Endothelial cell (in vitro differentiated cells): Measurements from ENCODE around the gene AAK1. TPM values are rescaled to one million over a fixed set of nuclear protein-coding genes. Genes with fewer than 3 reads are reported as not detected.

Experiments
- DNase-seq: peaks from one replicate; pipeline ENCODE4 v3.0.0; 2021; ENCODE audit warnings: low spot score
- H3K27ac Mint-ChIP-seq: one replicate; pipeline ENCODE4 v1.8.0; 2021; ENCODE audit warnings: mixed read lengths, inconsistent platforms; ENCODE audit not compliant: unreplicated experiment
- H3K27me3 Mint-ChIP-seq: one replicate; pipeline ENCODE4 v1.8.0; 2021; ENCODE audit warnings: mild to moderate bottlenecking, moderate library complexity, mixed read lengths, inconsistent platforms; ENCODE audit not compliant: unreplicated experiment
- H3K36me3 Mint-ChIP-seq: one replicate; pipeline ENCODE4 v1.8.0; 2021; ENCODE audit warnings: mild to moderate bottlenecking, low read depth, mixed read lengths, inconsistent platforms; ENCODE audit not compliant: unreplicated experiment
- H3K4me1 Mint-ChIP-seq: one replicate; pipeline ENCODE4 v1.8.0; 2021; ENCODE audit warnings: mild to moderate bottlenecking, mixed read lengths, inconsistent platforms; ENCODE audit not compliant: unreplicated experiment
- H3K4me3 Mint-ChIP-seq: one replicate; pipeline ENCODE4 v1.8.0; 2021; ENCODE audit warnings: mild to moderate bottlenecking, mixed read lengths, inconsistent platforms; ENCODE audit not compliant: unreplicated experiment
- H3K9me3 Mint-ChIP-seq: one replicate; pipeline ENCODE4 v1.8.0; 2021; ENCODE audit warnings: mixed read lengths, inconsistent platforms; ENCODE audit not compliant: unreplicated experiment
- total RNA-seq: library from RNA; stranded (reverse); fragmentation: NEBNext Ultra II Directional; extraction: Animal tissue kit (Norgen Biotek cat#: 25700); gene quantifications from one replicate; pipeline ENCODE4 v1.2.1, GENCODE V29; 2021; ENCODE audit not compliant: unreplicated experiment
- TF ChIP-seq, protein P1 (sequence below): fragments of 200-600 bp; sonication (generic); IDR thresholded peaks from one replicate; pipeline ENCODE4 v1.5.0; 2021; ENCODE audit warnings: antibody characterized with exemption; ENCODE audit not compliant: unreplicated experiment

The AAK1 gene
- total RNA-seq, 1 donor from 2014 or later: 144 TPM

GRCh38 chr2:69538872-69539548, 104.5 kb downstream of the AAK1 start:
- Mint-ChIP-seq H3K36me3 (peaks cover 74% of the 10 kb centered on the region), H3K27me3 (peaks cover 6% of the 10 kb centered on the region), H3K27ac (no peak overlapping the region), H3K4me3 (no peak overlapping the region), H3K9me3 (no peaks in the 10 kb centered on the region), H3K4me1 (peaks cover 18% of the 10 kb centered on the region)
- DNase-seq: no peak
- TF ChIP-seq, protein P1, sequence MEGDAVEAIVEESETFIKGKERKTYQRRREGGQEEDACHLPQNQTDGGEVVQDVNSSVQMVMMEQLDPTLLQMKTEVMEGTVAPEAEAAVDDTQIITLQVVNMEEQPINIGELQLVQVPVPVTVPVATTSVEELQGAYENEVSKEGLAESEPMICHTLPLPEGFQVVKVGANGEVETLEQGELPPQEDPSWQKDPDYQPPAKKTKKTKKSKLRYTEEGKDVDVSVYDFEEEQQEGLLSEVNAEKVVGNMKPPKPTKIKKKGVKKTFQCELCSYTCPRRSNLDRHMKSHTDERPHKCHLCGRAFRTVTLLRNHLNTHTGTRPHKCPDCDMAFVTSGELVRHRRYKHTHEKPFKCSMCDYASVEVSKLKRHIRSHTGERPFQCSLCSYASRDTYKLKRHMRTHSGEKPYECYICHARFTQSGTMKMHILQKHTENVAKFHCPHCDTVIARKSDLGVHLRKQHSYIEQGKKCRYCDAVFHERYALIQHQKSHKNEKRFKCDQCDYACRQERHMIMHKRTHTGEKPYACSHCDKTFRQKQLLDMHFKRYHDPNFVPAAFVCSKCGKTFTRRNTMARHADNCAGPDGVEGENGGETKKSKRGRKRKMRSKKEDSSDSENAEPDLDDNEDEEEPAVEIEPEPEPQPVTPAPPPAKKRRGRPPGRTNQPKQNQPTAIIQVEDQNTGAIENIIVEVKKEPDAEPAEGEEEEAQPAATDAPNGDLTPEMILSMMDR: no peak

- Mint-ChIP-seq H3K27me3 (peaks cover 6% of the 10 kb centered on the region), H3K4me1 (peaks cover 18% of the 10 kb centered on the region), H3K27ac (no peak overlapping the region), H3K4me3 (no peak overlapping the region), H3K36me3 (peaks cover 76% of the 10 kb centered on the region), H3K9me3 (no peaks in the 10 kb centered on the region)
- no peak for DNase-seq
- TF ChIP-seq, protein P1: no peak
Measured at GRCh38 chr2:69538249-69538648, 105.3 kb downstream of the AAK1 start.

DNA sequence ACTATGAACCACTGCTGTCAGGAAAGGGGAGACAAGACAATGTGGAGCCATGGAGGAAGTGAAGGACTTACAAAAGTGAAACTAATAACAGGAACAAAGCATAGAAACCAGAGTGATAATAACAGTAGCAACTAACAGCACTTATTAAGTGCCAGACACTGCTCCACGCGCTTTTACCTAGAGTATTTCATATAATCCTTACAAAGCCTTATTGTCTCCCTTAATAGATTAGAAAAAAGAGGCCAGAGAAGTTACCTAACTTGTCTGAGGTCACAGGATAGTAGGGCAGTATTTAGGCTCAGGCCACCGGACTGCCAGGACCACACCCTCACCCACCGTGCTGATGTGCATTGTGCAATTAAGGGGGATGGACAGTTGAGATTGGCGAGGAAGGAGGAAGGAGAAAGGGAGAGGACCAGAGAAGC, 107.7 kb downstream of the AAK1 start:
- Mint-ChIP-seq H3K36me3 (peaks cover 76% of the 10 kb centered on the region), H3K9me3 (no peaks in the 10 kb centered on the region), H3K27ac (no peak overlapping the region), H3K4me1 (peaks cover 18% of the 10 kb centered on the region), H3K27me3 (peaks cover 7% of the 10 kb centered on the region), H3K4me3 (peak overlapping the region; percentile 29)
- no peak for DNase-seq
- TF ChIP-seq, protein P1: no peak

DNA sequence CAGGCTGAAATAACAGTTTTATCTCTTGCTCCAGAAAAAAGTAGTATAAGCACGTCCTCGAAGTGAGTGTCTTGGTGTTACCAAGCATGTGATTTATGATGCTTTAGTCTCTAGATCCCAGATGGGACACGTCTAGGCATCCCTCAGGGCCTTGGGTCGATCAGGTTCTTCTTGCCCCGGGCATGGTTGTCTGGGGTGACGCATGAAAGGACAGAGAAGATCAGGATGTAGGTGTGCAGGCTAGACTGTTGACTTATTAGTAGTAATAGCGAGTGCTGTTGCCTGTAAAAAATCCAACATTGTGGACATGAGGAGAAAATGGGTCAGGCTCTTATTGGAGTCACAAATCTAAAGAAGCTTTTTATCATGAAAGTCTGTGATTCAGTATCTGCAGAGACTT, 112.4 kb downstream of the AAK1 start:
- no peak for DNase-seq
- Mint-ChIP-seq H3K4me3 (no peak overlapping the region), H3K27me3 (peaks cover 1% of the 10 kb centered on the region), H3K4me1 (peaks cover 10% of the 10 kb centered on the region), H3K27ac (no peak overlapping the region), H3K36me3 (peaks cover 60% of the 10 kb centered on the region), H3K9me3 (no peaks in the 10 kb centered on the region)
- TF ChIP-seq, protein P1: no peak

DNA sequence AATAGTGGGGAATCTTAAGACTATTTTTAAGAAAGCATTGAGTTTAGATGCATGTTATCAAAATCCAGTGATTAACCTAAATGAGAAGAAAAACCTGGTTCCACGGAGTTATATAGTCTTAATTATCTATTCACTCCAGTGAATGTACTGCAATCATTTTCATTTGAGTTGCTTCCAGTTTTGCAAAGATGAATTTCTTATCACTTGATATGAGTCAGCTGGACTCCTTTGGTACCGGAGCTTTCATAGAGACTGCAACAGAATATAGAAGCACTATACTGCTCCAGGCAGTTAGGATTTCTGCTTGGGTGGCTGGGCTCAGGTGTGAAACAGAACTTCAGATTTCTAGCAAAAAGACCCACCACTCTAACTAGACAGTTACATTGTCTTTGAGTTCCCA, 114.1 kb downstream of the AAK1 start:
- Mint-ChIP-seq H3K27ac (no peak overlapping the region), H3K27me3 (peaks cover 1% of the 10 kb centered on the region), H3K4me3 (no peak overlapping the region), H3K36me3 (peaks cover 52% of the 10 kb centered on the region), H3K9me3 (no peaks in the 10 kb centered on the region), H3K4me1 (no peaks in the 10 kb centered on the region)
- no peak for DNase-seq
- TF ChIP-seq, protein P1: no peak
